ENCODE data around the gene ST3GAL5.
"Not testable (repeated sequence)": the region's sequence is repeated elsewhere in the genome, so short reads cannot be mapped to it uniquely, and the experiment has no call there.

Gene ST3GAL5

DNA sequence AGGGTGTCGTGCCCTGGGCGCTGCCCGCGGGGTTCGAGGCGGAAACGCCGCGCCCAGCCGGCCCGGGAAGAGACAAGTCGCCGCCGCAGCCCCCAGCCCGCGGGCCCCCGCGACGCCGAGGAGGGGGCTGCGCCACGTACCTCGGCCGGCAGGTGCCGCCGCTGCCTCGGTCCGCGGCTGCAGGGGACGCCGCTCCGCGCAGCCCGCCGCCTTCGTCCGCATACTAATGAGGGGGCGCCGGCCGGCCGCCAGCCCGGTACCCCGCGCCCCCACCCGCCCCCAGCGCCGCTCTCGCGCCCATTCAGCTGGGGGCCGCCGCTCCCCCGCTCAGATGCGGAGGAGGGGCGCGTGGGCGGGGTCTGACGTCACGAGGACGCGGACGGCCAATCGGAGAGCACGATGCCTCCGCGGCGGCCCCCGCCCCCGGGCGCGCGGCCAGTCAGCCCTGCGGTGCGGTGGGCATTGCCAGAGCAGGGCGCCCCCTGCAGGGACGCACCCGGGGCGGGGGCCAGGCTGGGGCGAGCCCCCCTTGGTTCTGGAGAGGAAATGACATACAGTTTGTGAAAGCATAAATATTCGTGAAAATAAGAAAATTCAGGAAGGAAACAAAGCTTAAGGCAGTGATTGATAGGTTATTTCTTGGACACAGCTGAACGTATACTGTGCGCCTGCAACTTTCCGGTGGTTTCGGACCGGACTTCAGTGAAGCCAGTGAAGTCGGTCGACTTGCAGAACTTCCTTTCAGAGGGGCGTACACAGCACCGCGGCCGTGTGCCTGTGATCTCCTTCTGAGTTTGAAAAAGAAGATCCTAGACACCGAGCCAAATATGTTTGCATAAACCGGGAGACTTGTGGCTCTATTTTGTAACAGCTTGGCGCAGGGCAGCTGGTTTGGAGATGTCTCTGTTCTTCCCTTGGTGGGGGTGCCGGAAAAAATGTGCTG, at the start of gene ST3GAL5:
Gene ST3GAL5 (minus strand): TSS at position 307 of the 943 bp plus-strand sequence. CDS start 85 bp downstream, at position 222.
- Histone ChIP-seq H3K27me3 (ENCODE audit: control insufficient read depth, insufficient read depth, low read length) (no peaks in the 10 kb centered on the region), H3K9me3 (ENCODE audit: control insufficient read depth, low read length) (no peaks in the 10 kb centered on the region), H3K4me1 (ENCODE audit: control insufficient read depth, insufficient read depth, low read length) (peaks cover 13% of the 10 kb centered on the region), H3K4me3 (ENCODE audit: low read length) (peak within 1 kb of the TSS; percentile 86), H3K36me3 (ENCODE audit: control insufficient read depth, insufficient read depth, low read length) (no peaks in the 10 kb centered on the region), H3K9ac (ENCODE audit: low read length) (peak within 1 kb of the TSS; percentile 75)

DNA sequence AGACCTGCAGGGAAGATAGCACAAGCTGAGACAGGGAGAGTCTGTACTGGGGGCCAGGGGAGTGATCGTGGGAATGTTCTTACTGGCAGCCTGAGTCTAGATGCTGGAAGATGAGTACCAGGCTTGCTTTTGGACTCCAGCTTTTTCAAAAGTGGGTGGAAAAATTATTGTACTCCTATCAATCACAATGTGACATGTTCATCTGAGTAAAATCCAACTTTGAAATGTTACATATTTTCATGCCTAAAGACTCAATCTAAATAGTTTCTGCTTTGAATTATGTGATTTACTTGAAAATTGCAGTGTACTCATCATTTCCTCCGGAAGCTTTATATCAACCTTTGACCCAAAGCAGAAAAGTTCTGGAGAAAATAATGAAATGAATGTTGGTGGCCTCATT, 49.7 kb upstream of the ST3GAL5 start:
- Histone ChIP-seq H3K9ac (ENCODE audit: low read length) (no peak overlapping the region), H3K4me3 (ENCODE audit: low read length) (no peak overlapping the region), H3K27me3 (ENCODE audit: control insufficient read depth, insufficient read depth, low read length) (no peaks in the 10 kb centered on the region), H3K36me3 (ENCODE audit: control insufficient read depth, insufficient read depth, low read length) (no peaks in the 10 kb centered on the region), H3K9me3 (ENCODE audit: control insufficient read depth, low read length) (no peaks in the 10 kb centered on the region), H3K4me1 (ENCODE audit: control insufficient read depth, insufficient read depth, low read length) (no peaks in the 10 kb centered on the region)

DNA sequence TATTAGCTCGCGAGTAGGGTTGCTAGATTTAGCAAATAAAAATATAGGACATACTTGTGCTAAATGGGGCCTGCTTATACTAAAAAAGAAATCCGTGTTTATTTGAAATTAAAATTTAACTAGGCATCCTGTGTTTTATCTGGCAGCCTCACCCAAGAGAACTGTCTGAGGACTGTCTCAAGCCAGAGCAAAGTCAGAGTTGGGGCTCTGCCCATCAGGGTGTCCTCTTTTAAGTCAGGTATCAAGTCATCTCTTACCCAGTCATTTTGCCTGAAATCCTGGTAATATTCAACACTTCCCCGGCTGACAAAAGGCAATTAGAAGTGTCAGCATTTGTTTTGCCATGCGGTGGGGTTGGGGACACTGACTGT, 48.3 kb upstream of the ST3GAL5 start:
- Histone ChIP-seq H3K9me3 (ENCODE audit: control insufficient read depth, low read length) (no peaks in the 10 kb centered on the region), H3K36me3 (ENCODE audit: control insufficient read depth, insufficient read depth, low read length) (no peaks in the 10 kb centered on the region), H3K9ac (ENCODE audit: low read length) (no peak overlapping the region), H3K27me3 (ENCODE audit: control insufficient read depth, insufficient read depth, low read length) (no peaks in the 10 kb centered on the region), H3K4me1 (ENCODE audit: control insufficient read depth, insufficient read depth, low read length) (no peaks in the 10 kb centered on the region), H3K4me3 (ENCODE audit: low read length) (no peak overlapping the region)

DNA sequence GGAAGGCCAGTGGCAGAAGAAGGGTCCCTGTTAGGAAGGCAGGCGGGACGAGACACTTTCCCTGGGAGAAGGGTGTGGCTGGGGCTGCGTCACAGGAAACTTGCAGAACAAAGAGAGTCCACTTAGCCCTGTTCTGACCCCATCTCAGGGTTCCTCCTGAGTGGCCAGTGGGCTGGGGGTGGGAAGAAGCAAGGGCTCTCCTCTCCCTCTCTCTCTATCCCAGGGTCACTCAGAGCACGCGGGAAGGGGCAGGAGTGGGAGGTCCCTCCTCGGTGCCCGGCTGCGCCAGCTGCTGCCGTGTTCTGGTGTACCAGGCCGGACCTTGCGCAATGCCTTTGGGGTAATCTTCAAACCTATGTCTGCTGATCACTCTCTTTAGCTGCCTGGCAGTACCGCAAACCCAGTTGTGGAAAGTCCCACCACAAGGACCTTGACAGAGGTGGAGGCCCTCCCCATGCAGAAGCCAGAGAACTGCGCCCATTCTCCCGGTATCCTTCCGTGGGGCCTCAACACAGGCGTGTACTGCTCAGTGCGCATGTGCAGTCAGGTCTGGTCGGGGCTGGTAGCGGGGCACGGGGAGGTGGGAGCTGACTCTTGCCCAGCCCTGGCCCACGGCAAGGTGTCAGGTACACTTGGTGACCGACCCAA, 47.8 kb upstream of the ST3GAL5 start:
- Histone ChIP-seq H3K4me1 (ENCODE audit: control insufficient read depth, insufficient read depth, low read length) (no peaks in the 10 kb centered on the region), H3K9ac (ENCODE audit: low read length) (no peak overlapping the region), H3K27me3 (ENCODE audit: control insufficient read depth, insufficient read depth, low read length) (no peaks in the 10 kb centered on the region), H3K9me3 (ENCODE audit: control insufficient read depth, low read length) (no peaks in the 10 kb centered on the region), H3K36me3 (ENCODE audit: control insufficient read depth, insufficient read depth, low read length) (no peaks in the 10 kb centered on the region), H3K4me3 (ENCODE audit: low read length) (no peak overlapping the region)

DNA sequence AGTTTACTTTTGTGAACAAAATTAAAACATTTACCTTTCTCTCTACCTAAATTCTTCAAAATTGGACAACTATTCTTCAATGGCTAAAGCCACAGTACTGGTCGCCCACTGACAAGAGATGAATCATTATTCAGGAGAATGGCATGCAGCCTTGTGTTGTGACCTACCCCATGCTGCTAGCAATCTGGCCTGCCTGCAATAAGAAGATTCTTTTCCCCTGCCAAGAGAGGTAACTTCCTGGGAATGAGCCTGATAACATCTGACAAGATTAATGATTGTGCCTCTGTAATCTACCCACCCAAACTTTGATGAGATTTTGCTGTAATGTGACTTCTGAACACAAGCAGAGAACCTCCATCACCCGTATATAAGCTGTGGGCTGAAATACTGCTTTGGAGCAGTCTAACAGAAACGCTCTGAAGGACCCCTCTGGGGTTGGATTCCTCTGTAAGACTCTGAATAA, 47.0 kb upstream of the ST3GAL5 start:
- Histone ChIP-seq H3K9ac (ENCODE audit: low read length) (no peak overlapping the region), H3K36me3 (ENCODE audit: control insufficient read depth, insufficient read depth, low read length) (no peaks in the 10 kb centered on the region), H3K4me1 (ENCODE audit: control insufficient read depth, insufficient read depth, low read length) (no peaks in the 10 kb centered on the region), H3K4me3 (ENCODE audit: low read length) (no peak overlapping the region), H3K9me3 (ENCODE audit: control insufficient read depth, low read length) (no peaks in the 10 kb centered on the region), H3K27me3 (ENCODE audit: control insufficient read depth, insufficient read depth, low read length) (no peaks in the 10 kb centered on the region)

DNA sequence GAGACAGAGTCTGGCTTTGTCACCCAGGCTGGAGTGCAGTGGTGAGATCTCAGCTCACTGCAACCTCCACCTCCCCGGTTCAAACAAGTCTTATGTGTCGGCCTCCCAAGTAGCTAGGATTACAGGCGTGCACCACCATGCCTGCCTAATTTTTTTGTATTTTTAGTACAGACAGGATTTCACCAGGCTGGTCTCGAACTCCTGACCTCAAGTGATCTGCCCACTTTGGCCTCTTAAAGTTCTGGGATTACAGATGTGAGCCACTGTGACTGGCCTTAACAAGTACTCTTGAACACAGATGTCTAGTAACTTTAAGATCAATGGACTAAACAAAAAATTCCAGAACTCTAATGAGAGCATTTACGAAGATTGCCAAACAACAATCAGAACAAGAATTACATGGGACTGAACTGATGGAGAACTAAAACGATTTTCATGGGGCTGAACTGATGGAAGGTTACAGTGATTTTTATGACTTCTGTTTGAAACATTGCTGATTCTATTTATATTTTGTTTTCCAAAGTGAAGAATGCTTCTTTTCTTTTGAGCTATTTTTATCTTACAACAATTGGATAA, 46.5 kb upstream of the ST3GAL5 start:
- Histone ChIP-seq H3K27me3 (ENCODE audit: control insufficient read depth, insufficient read depth, low read length) (no peaks in the 10 kb centered on the region), H3K9me3 (ENCODE audit: control insufficient read depth, low read length) (no peaks in the 10 kb centered on the region), H3K36me3 (ENCODE audit: control insufficient read depth, insufficient read depth, low read length) (no peaks in the 10 kb centered on the region), H3K4me1 (ENCODE audit: control insufficient read depth, insufficient read depth, low read length) (no peaks in the 10 kb centered on the region), H3K4me3 (ENCODE audit: low read length) (no peak overlapping the region), H3K9ac (ENCODE audit: low read length) (no peak overlapping the region)

DNA sequence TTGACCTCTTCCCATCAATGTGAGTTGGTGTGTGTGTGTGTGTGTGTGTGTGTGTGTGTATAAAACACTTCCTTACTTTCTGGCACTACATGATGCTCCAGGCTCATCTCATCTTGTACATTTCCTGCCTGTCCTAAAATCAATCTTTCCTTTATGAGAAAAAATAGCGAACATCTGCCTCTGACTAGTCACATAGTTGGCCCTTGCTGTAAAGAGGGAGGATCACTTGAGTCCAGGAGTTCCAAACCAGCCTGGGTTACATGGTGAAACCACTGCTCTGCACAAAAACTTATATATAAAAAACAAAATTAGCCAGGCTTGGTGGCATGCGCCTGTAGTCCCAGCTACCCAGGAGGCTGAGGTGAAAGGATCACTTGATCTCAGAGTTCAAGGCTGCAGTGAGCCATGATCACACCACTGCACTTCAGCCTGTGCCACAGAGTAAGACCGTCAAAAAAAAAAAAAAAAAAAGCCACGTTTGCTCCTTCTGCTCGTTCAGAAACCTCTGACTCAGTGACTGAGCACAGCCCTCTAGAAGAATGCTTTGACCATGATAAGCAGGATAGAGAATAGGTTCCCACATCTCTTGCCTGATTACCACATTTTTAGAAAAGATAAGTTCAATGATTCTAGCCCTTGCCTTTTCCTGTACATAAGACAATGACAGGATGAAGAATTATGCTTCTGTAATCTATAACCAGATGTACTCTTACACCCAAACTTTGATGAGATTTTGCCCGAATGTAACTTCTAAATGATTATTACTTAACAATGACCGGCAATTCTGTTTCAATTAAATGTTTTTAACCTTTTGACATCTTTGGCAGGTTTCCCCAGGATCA, 45.2 kb upstream of the ST3GAL5 start:
- no peaks in the 10 kb centered on the region for H3K36me3 ChIP-seq (ENCODE audit: control insufficient read depth, insufficient read depth, low read length)
- no peak overlapping the region for H3K4me3 ChIP-seq (ENCODE audit: low read length)
- no peaks in the 10 kb centered on the region for H3K4me1 ChIP-seq (ENCODE audit: control insufficient read depth, insufficient read depth, low read length)
- H3K9ac ChIP-seq (ENCODE audit: low read length) = no peak overlapping the region
- H3K9me3 ChIP-seq (ENCODE audit: control insufficient read depth, low read length) = no peaks in the 10 kb centered on the region
- H3K27me3 ChIP-seq (ENCODE audit: control insufficient read depth, insufficient read depth, low read length) = no peaks in the 10 kb centered on the region

DNA sequence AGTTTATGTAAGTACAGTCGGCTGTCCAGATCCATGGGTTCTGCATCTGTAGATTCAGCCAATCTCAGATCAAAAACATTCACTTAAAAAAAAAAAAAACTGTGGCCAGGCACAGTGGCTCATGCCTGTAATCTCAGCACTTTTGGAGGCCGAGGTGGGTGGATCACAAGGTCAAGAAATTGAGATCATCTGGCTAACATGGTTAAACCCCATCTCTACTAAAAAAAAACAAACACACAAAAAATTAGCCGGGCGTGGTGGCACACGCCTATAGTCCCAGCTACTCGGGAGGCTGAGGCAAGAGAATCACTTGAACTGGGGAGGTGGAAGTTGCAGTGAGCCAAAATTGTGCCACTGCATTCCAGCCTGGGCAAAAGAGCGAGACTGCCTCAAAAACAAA, 42.4 kb upstream of the ST3GAL5 start:
- H3K9ac ChIP-seq (ENCODE audit: low read length); H3K4me1 ChIP-seq (ENCODE audit: control insufficient read depth, insufficient read depth, low read length); H3K4me3 ChIP-seq (ENCODE audit: low read length); H3K36me3 ChIP-seq (ENCODE audit: control insufficient read depth, insufficient read depth, low read length); H3K9me3 ChIP-seq (ENCODE audit: control insufficient read depth, low read length); H3K27me3 ChIP-seq (ENCODE audit: control insufficient read depth, insufficient read depth, low read length): not testable (repeated sequence)

DNA sequence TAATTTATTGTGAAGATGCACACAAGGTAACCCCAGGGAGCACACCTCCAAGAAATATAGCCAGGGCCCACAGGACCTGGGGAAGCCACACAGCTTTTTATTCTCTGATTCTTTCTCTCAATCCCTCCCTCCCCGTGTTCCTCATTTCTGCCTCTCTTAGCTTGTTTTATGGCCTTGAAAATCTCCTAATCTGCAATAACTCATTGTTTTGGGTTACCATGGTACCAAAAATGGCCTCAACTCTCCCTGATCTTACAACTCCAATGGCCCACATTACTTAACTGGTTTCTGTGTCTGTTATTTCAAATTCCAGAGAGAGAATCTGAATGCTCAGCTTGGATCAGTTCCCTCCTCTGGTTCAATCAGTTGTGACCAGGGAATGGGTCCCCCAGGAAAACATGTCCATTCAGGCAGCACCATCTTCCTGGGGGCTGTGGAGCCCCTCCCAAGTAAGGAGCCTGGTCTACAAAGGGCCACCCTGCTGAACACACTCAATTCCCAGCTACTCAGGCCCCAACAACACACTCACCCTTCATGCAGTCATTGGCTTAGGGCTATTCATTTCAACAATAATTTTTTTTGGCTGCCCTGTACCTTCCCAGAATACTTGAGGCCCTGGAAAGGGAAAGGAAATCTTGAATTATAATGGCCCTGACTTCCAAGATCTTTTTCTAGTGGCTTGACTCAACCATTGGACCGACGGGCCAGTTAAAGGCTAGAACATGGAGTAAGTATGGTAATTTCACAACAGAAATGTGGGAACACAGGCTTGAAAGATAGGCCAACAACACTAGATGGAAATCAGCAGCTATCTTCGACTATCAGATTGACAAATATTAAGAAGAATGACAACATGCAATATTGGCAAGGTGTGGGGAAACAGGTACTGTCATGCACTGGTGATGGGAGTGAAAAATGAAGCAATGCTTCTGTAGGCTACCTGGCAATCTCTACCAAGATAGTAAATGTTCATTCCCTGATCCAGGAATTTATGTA, 41.6 kb upstream of the ST3GAL5 start:
- H3K9me3 ChIP-seq (ENCODE audit: control insufficient read depth, low read length) = no peaks in the 10 kb centered on the region
- H3K4me3 ChIP-seq (ENCODE audit: low read length) = no peak overlapping the region
- H3K4me1 ChIP-seq (ENCODE audit: control insufficient read depth, insufficient read depth, low read length) = peaks cover 6% of the 10 kb centered on the region
- no peaks in the 10 kb centered on the region for H3K27me3 ChIP-seq (ENCODE audit: control insufficient read depth, insufficient read depth, low read length)
- no peaks in the 10 kb centered on the region for H3K36me3 ChIP-seq (ENCODE audit: control insufficient read depth, insufficient read depth, low read length)
- H3K9ac ChIP-seq (ENCODE audit: low read length) = no peak overlapping the region

DNA sequence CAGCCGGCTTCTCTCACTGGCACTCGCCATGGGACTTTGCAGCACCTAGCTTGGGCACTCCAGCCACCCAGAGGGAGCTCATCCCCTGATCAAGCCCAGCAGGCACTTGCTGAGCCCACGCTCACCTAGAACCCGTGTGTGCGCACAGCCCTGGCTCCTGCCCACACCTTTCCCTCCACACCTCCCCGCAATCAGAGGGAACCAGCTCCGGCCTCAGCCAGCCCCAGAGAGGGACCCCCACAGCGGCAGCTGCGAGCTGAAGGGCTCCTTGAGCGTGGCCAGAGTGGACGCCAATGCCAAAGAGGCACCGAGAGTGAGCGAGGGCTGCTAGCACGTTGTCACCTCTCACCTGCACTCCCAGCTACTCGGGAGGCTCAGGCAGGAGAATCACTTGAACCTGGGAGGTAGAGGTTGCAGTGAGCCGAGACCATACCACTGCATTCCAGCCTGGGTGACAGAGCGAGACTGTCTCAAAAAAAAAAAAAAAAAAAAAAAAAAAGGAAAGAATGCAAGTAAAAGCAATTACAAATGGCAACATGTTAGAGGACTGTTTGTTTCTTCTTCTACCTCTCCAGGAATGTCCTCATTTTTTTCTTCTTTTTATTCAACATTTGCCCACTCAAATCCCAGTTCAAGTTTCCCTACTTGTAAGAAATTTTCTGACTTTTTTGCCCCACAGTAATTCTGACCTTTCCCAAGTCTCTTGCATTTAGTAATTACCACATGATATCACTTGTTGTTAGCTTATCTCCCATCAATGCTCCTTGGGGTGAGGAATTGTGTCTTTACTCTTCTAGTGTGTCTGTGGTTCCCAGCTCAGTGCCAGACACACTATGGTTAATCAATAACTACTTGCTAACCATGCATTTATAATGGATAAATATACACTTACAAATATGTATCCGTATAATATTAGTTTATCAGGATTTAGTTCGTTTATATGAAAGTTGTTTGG, 40.6 kb upstream of the ST3GAL5 start:
- no peak overlapping the region for H3K4me3 ChIP-seq (ENCODE audit: low read length)
- H3K4me1 ChIP-seq (ENCODE audit: control insufficient read depth, insufficient read depth, low read length) = peaks cover 6% of the 10 kb centered on the region
- H3K36me3 ChIP-seq (ENCODE audit: control insufficient read depth, insufficient read depth, low read length) = no peaks in the 10 kb centered on the region
- no peaks in the 10 kb centered on the region for H3K27me3 ChIP-seq (ENCODE audit: control insufficient read depth, insufficient read depth, low read length)
- H3K9me3 ChIP-seq (ENCODE audit: control insufficient read depth, low read length) = no peaks in the 10 kb centered on the region
- H3K9ac ChIP-seq (ENCODE audit: low read length) = no peak overlapping the region

All from mucosa of stomach (tissue), 1 donor.